A549 (cell line): ENCODE results near the gene SUOX.

Experiments used
- BHLHE40 ChIP-seq: IDR thresholded peaks from 2 replicates; pipeline ENCODE4 v1.6.1; 2012; ENCODE audit warnings: low read depth, low read length, inconsistent platforms
- CTCF ChIP-seq: fragments of >200 bp; sonication (Bioruptor Twin); formaldehyde crosslinking; IDR thresholded peaks from 3 replicates; pipeline ENCODE4 v1.5.1; 2016
- EP300 ChIP-seq, 2 experiments: fragments of >200 bp; sonication (Bioruptor Twin); formaldehyde crosslinking; IDR thresholded peaks; 2 replicates in 1 of 2; 3 replicates in 1 of 2; pipeline ENCODE4 v1.6.1; 2016 to 2017
- HOXA7 ChIP-seq: fragments of 250-450 bp; sonication (Bioruptor Pico); IDR thresholded peaks from 2 replicates; pipeline ENCODE4 v1.5.0; 2020; ENCODE audit warnings: mild to moderate bottlenecking, moderate library complexity
- KDM5A ChIP-seq: fragments of 200-600 bp; sonication (generic); IDR thresholded peaks from 2 replicates; pipeline ENCODE4 v1.6.1; 2016; ENCODE audit warnings: antibody characterized with exemption, mild to moderate bottlenecking
- PBX3 ChIP-seq: IDR thresholded peaks from 2 replicates; pipeline ENCODE4 v1.6.1; 2012
- POLR2A ChIP-seq: IDR thresholded peaks from 2 replicates; pipeline ENCODE4 v1.6.1; 2012; ENCODE audit warnings: mild to moderate bottlenecking, low read length
- POLR2AphosphoS2 ChIP-seq: conservative IDR thresholded peaks from 2 replicates; pipeline ENCODE4 v1.6.1; 2012; ENCODE audit warnings: low read length, improper control_type of control experiment, inconsistent platforms
- RCOR1 ChIP-seq: fragments of 150-350 bp; IDR thresholded peaks from 2 replicates; pipeline ENCODE4 v1.6.1; 2014; ENCODE audit warnings: antibody characterized with exemption, low read length, low read depth
- REST ChIP-seq: fragments of 200-600 bp; sonication (generic); IDR thresholded peaks from 2 replicates; pipeline ENCODE4 v1.6.1; 2016; ENCODE audit warnings: antibody characterized with exemption, mild to moderate bottlenecking, moderate library complexity
- RNF2 ChIP-seq: fragments of 200-600 bp; sonication (generic); IDR thresholded peaks from 2 replicates; pipeline ENCODE4 v1.6.1; 2016; ENCODE audit warnings: low read depth, mild to moderate bottlenecking, antibody characterized with exemption, moderate library complexity, borderline replicate concordance
- SMC3 ChIP-seq: fragments of >200 bp; sonication (Bioruptor Twin); formaldehyde crosslinking; IDR thresholded peaks from 3 replicates; pipeline ENCODE4 v1.6.1; 2018; ENCODE audit warnings: inconsistent platforms

GRCh38 chr12:55991110-55991509, 6.0 kb upstream of the SUOX start:
- TF ChIP-seq RCOR1 = no peak
- TF ChIP-seq CTCF = no peak
- no peak for TF ChIP-seq POLR2A
- no peak for TF ChIP-seq RNF2
- TF ChIP-seq KDM5A = no peak
- TF ChIP-seq HOXA7 (CRISPR knock-in tag) = no peak
- no peak for TF ChIP-seq SMC3
- no peak for TF ChIP-seq PBX3
- TF ChIP-seq REST = no peak
- TF ChIP-seq EP300 (IDR thresholded peaks at IDR 0.05) = no peak
- no peak for TF ChIP-seq POLR2AphosphoS2
- no peak for TF ChIP-seq BHLHE40
